Right ventricle myocardium superior (tissue), 1 donor: ENCODE data around the gene PPP1R1B. TPM values are rescaled to one million over a fixed set of nuclear protein-coding genes. Genes with fewer than 3 reads are reported as not detected.

Experiments
- ATAC-seq: fragments of 200-7000 bp; cut with Tn5 transposase; one replicate; pipeline ENCODE4 v1.9.1; 2020; ENCODE audit warnings: mild to moderate bottlenecking; ENCODE audit not compliant: poor library complexity
- DNase-seq: peaks from one replicate; pipeline ENCODE4 v3.0.0-alpha.2; 2020
- intact Hi-C: fragments of 100-400 bp; cut with DNase I; formaldehyde crosslinking; loops from one replicate; pipeline ENCODE4 v1.11.2; 2022
- total RNA-seq: library from RNA; stranded (reverse); fragmentation: NEBNext Ultra II Directional; extraction: Animal tissue kit (Norgen Biotek cat#: 25700); gene quantifications from one replicate; pipeline ENCODE4 v1.2.1, GENCODE V29; 2021
- donor health status: DM: no; HTN: yes; CAD: no; lungs with severe emphysema.

The PPP1R1B gene
- total RNA-seq, 1 donor from 2014 or later = 0.35 TPM

DNA sequence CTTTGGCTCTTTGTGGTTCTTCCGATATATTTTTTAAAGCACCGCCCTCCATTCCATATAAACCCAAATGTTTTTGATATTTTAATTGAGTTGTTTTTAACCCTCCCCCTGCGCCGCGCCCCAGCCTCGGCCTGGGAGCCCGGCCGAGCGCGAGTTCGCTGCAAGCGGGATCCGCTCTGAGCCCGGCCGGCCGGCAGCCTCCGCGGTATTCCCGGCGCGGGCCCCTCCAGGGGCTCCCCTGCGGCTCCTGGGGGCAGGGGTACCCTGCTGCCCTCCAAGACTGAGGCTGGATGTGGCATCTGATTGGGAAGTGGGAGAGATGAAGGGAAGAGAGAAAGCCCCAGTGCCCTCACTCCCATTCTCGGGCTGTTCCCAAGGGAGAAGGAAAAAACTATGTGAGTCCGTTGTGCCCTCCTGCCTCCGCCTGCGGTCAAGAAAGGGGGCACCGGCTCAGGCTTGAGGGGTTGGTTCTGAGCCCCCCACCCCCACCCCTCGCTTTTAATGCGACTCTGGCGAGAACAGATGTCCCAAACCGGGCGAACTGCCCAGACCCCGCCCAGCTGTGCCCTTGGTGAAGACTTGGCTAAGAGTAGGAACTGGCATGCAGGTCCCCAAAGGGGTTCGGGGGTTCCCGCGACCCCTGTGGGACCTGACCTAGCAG is 27.6 kb upstream of the PPP1R1B start:
- DNase-seq = no peak
- ATAC-seq = no peak
- intact Hi-C loops = no loop called here

DNA sequence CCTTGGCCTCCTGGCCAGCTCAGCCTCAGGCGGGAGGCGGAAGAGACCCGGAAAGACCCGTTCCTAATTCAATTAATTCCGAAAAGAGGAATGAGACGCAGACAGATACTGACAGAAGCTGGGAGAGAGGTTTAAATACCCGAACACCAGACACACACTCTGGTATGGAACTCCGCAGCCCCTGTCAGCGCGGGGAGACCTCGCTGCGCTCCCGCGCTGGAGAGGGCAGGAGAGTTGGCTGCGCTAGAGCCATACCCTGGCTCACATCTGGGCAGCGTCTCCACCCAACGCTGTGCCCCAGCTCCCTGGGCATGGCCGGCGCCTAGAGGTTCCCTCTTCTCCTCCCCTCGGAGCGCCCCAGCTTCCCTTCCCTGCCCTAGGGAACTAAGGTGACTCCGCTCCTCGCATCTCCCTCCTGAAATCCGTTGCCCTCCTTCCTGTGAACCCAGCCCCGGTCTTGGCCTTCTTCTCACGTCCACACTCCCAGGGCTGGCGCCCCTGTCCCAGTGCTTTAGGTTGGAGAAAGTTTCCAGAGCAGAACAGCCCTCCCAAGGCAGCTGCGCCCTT is 27.0 kb upstream of the PPP1R1B start:
- intact Hi-C loops = no loop called here
- DNase-seq (no peak), ATAC-seq (no peak)

DNA sequence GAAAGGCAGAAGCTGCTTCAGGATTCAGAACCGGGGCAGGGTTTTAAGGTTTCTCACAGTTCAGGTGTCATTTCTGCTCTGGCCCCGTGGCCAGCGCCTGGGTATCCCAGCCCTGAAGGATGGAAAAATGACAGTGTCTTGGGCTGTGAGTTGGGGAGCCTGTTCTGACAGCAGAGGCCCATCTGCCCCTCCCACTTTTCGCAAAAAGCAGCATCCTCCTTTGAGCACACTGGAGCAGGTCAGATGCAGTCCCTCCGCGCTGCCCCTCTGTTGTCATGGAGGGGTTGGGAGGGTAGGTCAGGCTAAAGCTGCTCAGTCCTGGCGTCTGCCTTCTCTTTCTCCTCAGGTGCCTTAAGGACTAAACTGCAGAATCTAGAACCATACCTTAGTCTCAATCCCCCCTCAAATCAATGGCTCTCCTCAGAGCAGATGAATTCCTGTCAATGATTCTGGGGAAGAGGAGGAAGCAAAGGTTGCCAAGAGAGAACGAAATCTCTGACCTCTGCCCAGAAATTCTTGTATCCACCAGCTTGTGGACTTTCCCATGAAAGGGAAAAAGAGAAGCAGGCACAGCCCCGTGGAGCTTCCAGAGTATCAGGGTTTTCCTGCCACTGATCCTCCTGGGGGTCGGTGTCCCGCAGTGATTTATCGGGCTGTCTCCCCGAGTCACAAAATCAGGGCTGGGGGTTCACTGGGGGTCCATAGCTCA is 26.3 kb upstream of the PPP1R1B start:
- intact Hi-C loops = no loop called here
- DNase-seq (no peak), ATAC-seq (no peak)

DNA sequence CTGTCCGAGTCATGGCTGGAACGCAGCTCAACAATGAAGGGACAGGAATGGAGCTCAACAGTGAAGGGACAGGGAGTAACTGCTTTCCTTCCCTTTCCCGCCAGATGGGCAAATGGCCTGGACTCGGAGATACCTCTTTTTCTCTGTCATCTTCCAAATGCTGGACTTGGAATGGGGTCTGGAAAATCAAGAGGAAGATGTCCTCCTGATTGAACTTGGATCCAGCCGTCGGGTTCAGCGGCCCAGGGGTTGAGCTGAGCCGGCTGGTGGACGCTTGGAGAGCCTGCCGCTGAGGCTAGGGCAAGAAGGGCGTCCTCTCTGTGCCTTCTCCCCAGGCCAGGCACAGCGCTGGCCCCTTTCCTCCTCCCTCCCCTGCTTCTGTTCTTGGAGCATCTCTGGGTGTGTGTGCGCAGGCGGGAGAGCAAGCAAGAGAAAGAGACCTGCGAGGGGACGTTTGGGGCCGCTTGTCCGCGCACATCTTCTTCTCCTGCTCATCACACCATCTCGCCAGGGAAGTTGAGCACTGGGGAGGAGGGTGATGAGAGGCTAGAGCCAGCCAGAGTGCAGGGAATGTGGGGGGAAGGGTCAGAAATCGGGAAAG is 25.7 kb upstream of the PPP1R1B start:
- no peak for DNase-seq
- intact Hi-C loops = no loop called here
- ATAC-seq = no peak

DNA sequence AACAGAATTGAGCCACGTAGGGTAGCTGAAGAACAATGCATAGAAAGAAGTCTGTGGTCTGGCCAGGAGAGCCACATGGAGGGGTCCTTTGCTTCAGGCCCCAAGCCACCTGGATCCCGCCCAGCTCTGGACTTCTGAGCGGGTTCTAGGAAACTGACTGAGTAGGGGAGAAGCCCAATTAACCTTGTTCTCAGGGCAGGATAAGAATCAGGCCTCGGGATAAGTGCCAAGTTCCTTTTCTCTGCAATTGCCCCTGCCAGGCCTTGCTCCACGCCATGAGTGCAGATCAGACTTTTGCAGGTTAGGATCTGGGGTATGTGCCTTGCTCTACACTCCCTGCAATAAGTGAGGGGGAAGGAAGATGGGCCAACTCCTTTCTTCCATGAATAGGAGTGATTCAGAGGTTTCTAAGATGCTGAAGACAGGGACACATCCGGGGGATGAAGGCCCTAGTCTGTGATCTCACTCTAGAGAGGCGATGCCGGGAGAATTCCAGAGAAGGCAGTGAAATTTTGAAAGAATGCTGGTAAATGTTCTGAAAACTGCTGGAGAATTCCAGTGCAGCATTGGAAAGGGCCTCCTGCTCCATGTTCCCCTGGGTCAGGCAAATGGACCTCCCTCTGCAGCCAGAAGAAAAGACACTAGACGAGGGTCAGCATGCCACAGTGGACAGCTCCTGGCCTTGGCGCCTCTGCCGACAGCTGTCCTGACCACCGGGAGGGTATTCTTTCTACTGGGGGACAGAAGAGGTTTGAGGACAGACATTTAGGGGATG is 24.8 kb upstream of the PPP1R1B start:
- intact Hi-C loops = no loop called here
- ATAC-seq = no peak
- DNase-seq = no peak

DNA sequence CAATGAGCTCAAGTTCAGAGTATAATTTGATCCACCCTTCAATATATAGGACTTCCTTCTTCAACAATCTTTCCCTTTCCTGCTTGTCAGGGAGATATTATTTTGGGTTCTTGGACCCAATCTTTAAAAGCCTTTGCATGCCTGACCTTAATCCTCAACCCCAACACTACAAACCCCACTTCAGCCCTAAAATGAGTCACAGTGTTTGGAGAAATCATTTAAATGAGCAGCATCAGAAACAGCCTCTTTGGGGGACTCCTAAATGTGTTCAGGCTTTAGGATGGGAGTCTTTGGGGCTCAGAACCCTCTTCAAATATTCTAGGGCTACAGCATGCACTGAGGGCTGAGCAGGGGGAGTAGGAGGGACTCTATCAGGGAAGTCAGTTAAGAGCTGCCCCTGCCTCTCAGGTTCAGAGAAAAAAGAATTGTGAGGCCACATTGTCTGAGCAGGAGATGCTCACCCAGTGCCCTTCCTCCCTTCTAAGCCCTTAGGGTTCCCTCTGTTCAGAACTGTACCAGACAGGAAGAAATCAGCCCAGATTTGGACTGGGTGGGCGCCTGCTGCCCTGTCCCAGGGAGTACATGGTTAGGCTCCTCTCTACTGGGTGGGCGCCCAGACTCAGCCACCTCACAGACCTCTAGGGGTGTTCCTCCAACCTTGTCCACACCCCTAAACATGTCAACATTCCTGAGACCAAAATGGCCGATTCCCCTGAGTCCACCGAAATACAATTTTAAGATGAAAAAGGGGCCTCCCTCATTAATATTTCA is 24.0 kb upstream of the PPP1R1B start:
- intact Hi-C loops = no loop called here
- no peak for ATAC-seq
- no peak for DNase-seq

DNA sequence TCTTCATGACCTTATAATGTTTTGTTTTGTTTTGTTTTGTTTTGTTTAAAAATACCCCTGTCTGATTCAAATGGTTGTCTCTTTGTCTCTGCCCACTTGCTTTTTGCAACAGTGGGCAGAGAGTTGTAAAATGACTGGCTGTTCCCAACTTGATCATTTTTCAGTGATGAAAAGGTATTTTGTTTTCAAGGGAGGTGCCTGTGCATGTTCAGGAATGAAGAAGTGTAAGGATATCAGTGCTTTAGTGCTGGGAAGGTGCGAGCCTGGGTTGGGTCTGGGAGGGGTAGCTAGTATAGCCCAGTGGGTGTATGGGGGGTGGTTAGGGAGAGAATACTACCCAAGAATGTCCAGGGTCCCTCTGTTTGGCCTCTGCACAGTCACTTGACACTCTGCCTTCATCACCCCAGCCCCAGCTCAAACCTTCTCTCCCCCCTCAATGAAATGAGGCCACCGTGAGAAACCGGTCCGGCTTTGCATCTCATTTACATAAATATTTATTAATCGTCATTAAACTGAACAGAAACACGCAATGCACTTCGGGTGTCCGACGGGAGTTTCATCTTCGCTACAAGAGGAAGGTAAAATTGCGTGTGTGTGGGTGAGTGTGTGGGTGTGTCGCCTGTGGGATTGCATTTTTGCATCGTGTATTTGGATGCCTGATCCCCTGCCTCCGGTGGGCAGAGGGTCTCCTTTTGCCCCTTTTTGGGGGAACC is 23.3 kb upstream of the PPP1R1B start:
- ATAC-seq (no peak), DNase-seq (peak; percentile 17)
- intact Hi-C loops = no loop called here

DNA sequence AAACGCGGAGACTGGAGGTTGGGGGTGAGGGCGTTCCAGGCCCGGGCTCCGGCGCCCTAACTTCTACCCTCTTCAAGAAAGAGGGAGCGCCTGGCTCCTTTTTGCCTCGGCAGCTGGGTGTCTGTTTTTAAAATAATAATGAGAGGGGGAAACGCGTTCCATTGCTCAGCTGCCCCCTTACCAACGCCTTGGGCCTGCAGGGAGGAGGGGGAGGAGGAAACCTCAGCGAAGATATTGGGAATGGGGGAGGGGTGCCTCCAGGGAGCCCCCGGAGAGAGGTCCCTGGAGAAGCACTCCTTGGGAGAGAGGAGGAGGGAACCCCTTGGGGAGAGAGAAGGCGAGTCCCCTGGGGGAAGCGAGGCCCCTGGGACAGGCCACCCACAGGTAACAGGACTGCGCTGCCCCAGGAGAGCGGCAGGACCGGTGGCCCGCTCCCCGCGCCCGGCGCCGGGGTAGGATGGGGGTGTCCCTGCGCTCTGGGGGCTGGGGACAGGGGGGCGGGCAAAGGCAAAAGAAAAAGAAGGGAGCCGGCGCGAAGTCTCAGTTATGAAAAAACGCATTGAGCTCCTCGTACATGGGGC is 21.8 kb upstream of the PPP1R1B start:
- intact Hi-C loops = no loop called here
- ATAC-seq (no peak), DNase-seq (no peak)

DNA sequence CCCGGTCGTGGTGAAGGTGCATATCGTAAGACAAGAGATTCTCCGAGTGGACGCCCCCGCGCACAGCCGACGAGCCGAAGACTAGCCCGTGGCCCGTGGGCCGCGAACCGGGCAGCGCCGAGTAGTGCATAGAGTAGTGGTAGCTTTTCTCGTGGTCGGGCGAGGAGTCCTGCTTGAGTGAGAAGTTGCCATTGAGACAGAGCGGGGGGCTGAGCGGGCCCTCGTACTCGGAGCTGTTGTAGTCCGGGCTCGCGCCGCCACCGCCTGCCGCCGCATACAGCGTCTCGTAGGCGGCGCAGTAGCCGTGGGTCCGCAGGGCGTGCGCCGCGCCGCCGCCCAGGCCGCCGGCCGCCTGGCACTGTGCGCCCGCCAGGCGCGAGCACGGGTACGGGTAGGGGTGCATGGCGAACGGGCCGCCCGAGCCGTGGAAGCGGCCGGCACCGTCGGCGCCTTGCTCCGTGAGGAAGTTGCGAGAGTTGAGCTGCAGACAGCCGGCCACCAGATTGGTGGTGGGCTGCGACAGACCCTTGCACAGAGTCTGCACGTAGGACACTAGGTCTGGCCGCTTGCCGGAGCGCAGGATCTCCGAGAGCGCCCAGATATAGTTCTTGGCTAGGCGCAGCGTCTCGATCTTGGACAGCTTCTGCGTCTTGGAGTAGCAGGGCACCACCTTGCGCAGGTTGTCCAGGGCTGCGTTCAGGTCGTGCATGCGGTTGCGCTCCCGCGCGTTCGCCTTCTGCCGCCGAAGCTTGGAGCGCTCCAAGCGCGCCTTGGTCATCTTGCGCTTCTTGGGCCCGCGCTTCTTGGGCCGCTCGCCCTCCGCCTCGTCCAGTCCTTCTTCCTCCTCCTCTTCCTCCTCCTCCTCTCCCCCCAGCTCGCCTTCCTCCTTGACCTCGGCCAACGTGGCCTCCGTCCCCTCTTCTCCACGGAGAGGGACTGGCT is 21.0 kb upstream of the PPP1R1B start:
- ATAC-seq (peak; percentile 50), DNase-seq (peak; percentile 38)
- intact Hi-C loops = no loop called here

DNA sequence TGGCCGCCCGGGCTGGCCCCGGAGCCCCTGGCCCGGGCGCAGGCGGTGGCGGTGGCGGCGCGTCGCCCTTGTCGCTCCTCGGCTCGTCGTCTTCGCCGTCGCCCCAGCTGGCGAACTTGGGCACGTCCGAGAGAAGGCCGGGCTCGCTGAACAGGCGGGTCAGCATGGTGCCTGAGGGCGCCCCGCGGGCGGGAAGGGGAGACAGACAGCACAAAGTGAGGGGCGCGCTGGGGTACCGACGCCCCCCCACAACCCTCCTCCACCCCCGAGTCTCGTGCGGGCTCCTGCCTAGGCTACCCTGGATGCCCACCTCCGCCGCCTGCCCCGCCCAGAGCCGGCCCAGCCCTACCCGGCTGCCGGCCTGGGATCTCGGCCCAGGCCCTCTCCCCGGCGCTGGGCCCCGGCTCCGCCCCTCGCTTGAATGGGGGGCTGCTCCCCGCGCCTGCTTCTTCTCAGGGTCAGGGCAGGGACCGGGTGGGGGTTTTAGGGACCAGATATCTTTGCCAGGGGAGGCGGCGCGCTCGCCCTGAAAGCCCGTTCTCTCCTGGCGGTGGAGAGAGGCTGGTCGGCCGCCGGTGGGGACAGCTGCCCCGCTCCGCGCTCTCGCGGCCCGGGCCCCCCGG is 20.2 kb upstream of the PPP1R1B start:
- peak; percentile 27 for ATAC-seq
- intact Hi-C loops = no loop called here
- peak; percentile 27 for DNase-seq

DNA sequence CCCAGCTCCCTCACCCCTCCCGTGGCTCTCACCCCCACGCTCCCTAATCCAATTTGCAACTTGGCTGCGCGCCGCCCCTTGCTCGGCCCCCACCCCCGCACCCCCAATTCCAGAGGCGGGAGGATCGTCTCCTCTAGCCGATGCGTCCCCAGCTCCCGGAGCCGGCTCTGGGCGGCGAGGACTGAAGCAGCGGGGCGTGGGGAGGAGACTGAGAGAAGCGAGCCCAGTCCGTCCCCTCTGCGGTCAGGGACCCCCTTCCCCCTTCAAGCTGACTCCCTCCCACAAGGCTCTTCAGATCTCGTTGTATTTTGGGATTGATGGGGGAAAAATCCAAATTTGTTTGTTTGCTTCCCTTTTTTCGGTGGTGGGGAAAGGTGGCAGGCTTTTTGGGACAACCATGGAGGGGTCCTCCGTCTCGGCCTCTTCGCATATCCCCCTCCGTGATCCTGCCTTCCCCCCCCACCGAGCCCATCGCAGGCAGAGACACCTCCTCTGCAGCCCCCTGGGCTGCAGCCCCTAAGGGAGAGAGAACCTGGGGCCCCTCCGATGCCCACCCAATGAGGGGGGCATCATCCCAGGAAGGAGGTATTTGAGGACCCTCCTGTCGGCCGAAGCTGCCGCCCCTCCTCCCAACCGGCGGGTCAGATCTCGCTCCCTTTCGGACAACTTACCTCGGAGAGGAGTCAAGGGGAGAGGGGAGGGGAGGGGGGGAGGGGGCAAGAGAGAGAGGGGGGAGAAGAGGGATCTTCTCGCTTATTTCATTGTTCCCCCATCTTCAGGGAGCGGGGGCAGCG is 19.5 kb upstream of the PPP1R1B start:
- intact Hi-C loops = no loop called here
- no peak for ATAC-seq
- no peak for DNase-seq

DNA sequence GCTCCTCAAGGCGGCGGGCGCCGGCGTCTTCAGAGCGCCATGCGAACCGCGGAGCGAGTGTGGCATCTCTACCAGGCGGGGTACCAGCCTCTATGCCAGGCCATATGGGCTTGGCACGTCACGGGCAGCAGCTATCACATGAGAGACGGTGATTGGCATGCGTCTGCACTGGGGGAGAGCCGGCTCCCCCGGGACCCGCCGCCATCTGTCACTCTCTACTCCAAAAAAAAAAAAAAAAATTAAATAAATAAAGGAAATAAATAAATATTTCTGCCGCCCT is 19.0 kb upstream of the PPP1R1B start, which contains the start of gene NEUROD2:
Gene NEUROD2 (minus strand): TSS at position 70 of the 280 bp plus-strand sequence. CDS start 1,321 bp downstream, outside the sequence.
- DNase-seq (no peak), ATAC-seq (no peak)
- intact Hi-C loops = no loop called here

DNA sequence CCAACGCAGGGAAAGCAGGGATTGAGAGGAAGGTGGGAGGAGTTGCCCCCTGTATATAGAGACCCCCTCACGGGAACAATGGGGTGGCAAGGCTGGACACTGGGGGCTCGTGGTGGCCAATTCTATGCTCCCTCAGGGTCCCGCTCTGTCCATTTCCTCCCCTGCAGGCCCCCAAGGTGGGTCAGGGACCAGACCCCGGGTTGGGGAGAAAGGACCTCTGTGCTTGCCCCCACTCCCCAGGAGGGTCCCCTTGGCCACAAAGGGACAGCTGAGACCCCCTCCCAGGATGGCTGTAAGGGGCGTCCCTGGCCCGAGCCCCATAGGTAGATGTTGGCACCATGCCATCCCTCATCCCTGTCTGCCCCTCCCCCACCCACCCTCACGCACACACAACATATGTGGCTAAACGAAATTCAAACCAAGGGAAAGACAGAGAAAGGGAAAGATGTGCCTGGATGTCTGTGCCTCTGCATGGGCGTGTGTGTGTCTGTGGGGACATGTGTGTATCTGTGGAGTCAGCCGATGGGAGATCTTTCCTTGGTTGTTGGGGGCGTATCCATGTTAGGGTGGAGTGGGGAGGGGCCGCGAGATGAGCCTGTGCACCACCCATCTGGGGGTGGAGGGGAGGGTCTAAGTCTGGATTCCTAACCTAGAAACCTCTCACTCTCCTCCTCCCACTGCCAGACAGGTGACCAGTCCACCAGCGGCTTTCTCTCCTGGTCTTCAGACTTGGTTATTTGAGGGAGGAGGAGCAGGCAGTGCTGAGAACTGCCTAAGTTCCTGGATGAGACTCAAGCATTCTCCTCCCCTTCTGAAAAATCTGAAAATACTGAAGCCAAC is 18.4 kb upstream of the PPP1R1B start:
- intact Hi-C loops = no loop called here
- ATAC-seq (no peak), DNase-seq (no peak)

DNA sequence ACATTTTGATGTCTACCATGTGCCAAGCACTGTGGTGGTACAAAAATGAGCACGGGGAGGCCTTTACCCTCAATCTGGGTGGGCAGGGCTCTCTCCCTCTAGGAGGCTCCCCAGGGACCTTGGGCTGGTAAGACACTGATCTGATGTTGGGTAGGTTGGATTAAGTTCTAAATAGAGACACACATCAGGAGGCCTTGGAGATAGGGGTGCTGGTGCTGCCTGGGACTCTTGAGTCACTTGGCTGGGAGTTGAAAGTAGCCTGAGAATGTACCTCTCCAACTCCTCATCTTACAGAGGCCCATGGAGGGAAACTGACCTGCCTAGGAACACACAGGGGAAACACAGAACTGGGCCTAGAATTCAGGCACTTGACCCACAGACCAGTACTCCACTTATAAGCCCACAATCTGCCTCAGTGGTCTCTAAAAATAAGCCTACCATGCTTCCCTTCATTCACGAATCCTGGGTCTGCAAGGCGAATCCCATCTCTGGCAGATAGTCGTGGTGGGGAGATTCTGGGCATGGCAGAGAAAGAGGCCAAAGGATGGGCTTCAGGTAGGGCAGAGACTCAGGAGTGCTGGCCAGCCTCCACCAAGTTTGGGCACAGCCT is 17.2 kb upstream of the PPP1R1B start:
- DNase-seq (no peak), ATAC-seq (no peak)
- intact Hi-C loops = no loop called here
